Midbrain (tissue), 1 donor: ENCODE measurements around the gene TAOK3.
"Not testable (repeated sequence)": the region's sequence is repeated elsewhere in the genome, so short reads cannot be mapped to it uniquely, and the experiment has no call there.

Source experiments
- DNase-seq: peaks from one replicate; lab custom pipeline; 2025; lab: John Stamatoyannopoulos, UW

The TAOK3 gene

GRCh38 chr12:118373616-118374015 lies 909 bp upstream of the TAOK3 start:
- no peak for DNase-seq

- peak; percentile 20 for DNase-seq
Observed at GRCh38 chr12:118371321-118372282, 1.1 kb downstream of the TAOK3 start.

- no peak for DNase-seq
Observed at GRCh38 chr12:118370601-118371000, 2.1 kb downstream of the TAOK3 start.

- DNase-seq: no peak
Observed at GRCh38 chr12:118368821-118369220, 3.9 kb downstream of the TAOK3 start.

- DNase-seq: no peak
Observed at GRCh38 chr12:118361889-118362288, 10.8 kb downstream of the TAOK3 start.

GRCh38 chr12:118361092-118361404 lies 11.7 kb downstream of the TAOK3 start:
- no peak for DNase-seq

- no peak for DNase-seq
Observed at GRCh38 chr12:118359541-118359915, 13.2 kb downstream of the TAOK3 start.

GRCh38 chr12:118358612-118359540 lies 13.8 kb downstream of the TAOK3 start:
- no peak for DNase-seq

GRCh38 chr12:118358008-118358359 lies 14.7 kb downstream of the TAOK3 start:
- no peak for DNase-seq

GRCh38 chr12:118357257-118358007 lies 15.3 kb downstream of the TAOK3 start:
- peak; percentile 74 for DNase-seq

- DNase-seq: peak; percentile 66
Observed at GRCh38 chr12:118356809-118357256, 15.9 kb downstream of the TAOK3 start.

GRCh38 chr12:118355843-118356242 lies 16.9 kb downstream of the TAOK3 start:
- DNase-seq: no peak

GRCh38 chr12:118354903-118355302 lies 17.8 kb downstream of the TAOK3 start:
- no peak for DNase-seq

- not testable (repeated sequence) for DNase-seq
Observed at GRCh38 chr12:118354503-118354902, 18.2 kb downstream of the TAOK3 start.

- DNase-seq: no peak
Observed at GRCh38 chr12:118353721-118354120, 19.0 kb downstream of the TAOK3 start.

GRCh38 chr12:118350908-118351559 lies 21.7 kb downstream of the TAOK3 start:
- DNase-seq: no peak

GRCh38 chr12:118347916-118348315 lies 24.8 kb downstream of the TAOK3 start:
- DNase-seq: no peak

GRCh38 chr12:118346895-118347294 lies 25.8 kb downstream of the TAOK3 start:
- no peak for DNase-seq

GRCh38 chr12:118345355-118345754 lies 27.4 kb downstream of the TAOK3 start:
- DNase-seq: no peak

- no peak for DNase-seq
Observed at GRCh38 chr12:118344829-118345228, 27.9 kb downstream of the TAOK3 start.

- no peak for DNase-seq
Observed at GRCh38 chr12:118342090-118342489, 30.6 kb downstream of the TAOK3 start.
